Upper lobe of left lung (tissue), 6 donors: ENCODE measurements around the gene DHFR. TPM values are rescaled to one million over a fixed set of nuclear protein-coding genes. Genes with fewer than 3 reads are reported as not detected.

Experiments used
- ATAC-seq, 2 donors: fragments of 200-7000 bp; cut with Tn5 transposase; one replicate each; pipeline ENCODE4 v1.9.1; 2022; ENCODE audit warnings: mild to moderate bottlenecking in 2 of 2, moderate library complexity in 2 of 2; ENCODE audit not compliant: low FRiP score in 2 of 2
- DNase-seq, 2 donors: peaks; one replicate each; pipeline ENCODE4 v3.0.0-alpha.2; 2019 to 2020
- H3K27ac ChIP-seq, 4 donors: fragments of 200-600 bp; sonication (generic); one replicate each; pipeline ENCODE4 v1.5.1; 2016 to 2019
- H3K27me3 ChIP-seq, 4 donors: fragments of 200-600 bp; sonication (generic); one replicate each; pipeline ENCODE4 v1.5.1; 2017 to 2019
- H3K36me3 ChIP-seq, 4 donors: fragments of 200-600 bp; sonication (generic); one replicate each; pipeline ENCODE4 v1.5.1; 2016 to 2019
- H3K4me1 ChIP-seq, 4 donors: fragments of 200-600 bp; sonication (generic); one replicate each; pipeline ENCODE4 v1.5.1; 2018 to 2019
- H3K4me3 ChIP-seq, 4 donors: fragments of 200-600 bp; sonication (generic); one replicate each; pipeline ENCODE4 v1.5.1; 2017 to 2019; ENCODE audit warnings: mild to moderate bottlenecking in 2 of 4, moderate library complexity in 1 of 4
- H3K9me3 ChIP-seq, 4 donors: fragments of 200-600 bp; sonication (generic); one replicate each; pipeline ENCODE4 v1.5.1; 2018 to 2019
- CTCF ChIP-seq, 6 experiments: fragments of 450-650 bp in 4 of 6; fragments of 200-600 bp in 2 of 6; sonication (generic) in 2 of 6; IDR thresholded peaks; one replicate each; pipeline ENCODE4 v1.5.1; 2016 to 2019; ENCODE audit warnings: antibody characterized with exemption in 6 of 6
- EP300 ChIP-seq, 4 donors: sonication (generic); formaldehyde crosslinking; IDR thresholded peaks; one replicate each; pipeline ENCODE4 v1.5.1; 2017; ENCODE audit warnings: antibody characterized with exemption in 4 of 4, control low read depth in 2 of 4
- POLR2A ChIP-seq, 4 donors: fragments of 450-650 bp; IDR thresholded peaks; one replicate each; pipeline ENCODE4 v1.5.1; 2016 to 2017; ENCODE audit warnings: antibody characterized with exemption in 4 of 4, mild to moderate bottlenecking in 2 of 4
- POLR2AphosphoS5 ChIP-seq, 2 donors: sonication (generic); formaldehyde crosslinking; IDR thresholded peaks; one replicate each; pipeline ENCODE4 v1.5.1; 2017; ENCODE audit warnings: antibody characterized with exemption in 2 of 2
- WGBS, 2 donors: methylation state at CpG; one replicate each; pipeline ENCODE4 v1.1.5; 2017 to 2018; 5-methylcytosine and 5-hydroxymethylcytosine counted together
- total RNA-seq, 6 donors: library from RNA; depleted of rRNA in 4 of 6; stranded (reverse); fragments of >200 nt in 4 of 6; gene quantifications; one replicate each; pipeline versions ENCODE4 v1.1.0 to v1.2.1, GENCODE V29; 2016 to 2021
- donor health status: DM: no; HTN: no; CAD: no; lungs with moderate emphysema.
- donor health status: DM: no; HTN: yes; CAD: no; lungs with severe emphysema.

The DHFR gene
- total RNA-seq, 6 donors from 2014 or later = 7.3 to 14.1 (median 9.8) TPM

DNA sequence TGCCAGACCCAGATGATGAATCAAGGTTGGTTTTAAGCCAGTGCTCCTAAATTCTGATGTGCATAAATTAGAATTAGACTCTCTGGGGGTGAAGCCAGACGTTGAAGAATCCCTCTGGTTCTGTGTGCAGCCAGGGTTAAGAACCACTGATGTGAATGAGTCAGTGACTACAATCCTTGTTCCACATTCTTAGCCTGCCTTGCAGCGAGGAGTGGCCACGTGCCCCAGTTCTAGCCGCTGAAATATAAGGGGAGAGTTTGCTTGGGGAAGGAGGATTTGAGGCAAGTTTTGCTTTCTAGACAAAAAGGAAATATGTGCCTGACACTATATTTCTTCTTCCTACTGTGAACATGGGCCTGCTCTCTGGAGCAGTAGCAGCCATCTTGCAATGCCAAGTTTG lies 34.6 kb downstream of the DHFR start:
- no peaks in the 10 kb centered on the region for H3K36me3 ChIP-seq
- TF ChIP-seq EP300 (IDR thresholded peaks at IDR 0.05) (no peak), POLR2AphosphoS5 (IDR thresholded peaks at IDR 0.05) (no peak), POLR2A (IDR thresholded peaks at IDR 0.05) (no peak), CTCF (IDR thresholded peaks at IDR 0.05) (no peak)
- H3K27me3 ChIP-seq = no peaks in the 10 kb centered on the region
- DNase-seq (no peak), ATAC-seq (peak in 1 of 2 donors; percentile 16)
- WGBS, 2 donors = 84 to 87% methylated on average over 4 of the region's 4 CpGs
- H3K4me3 ChIP-seq = no peak overlapping the region
- H3K27ac ChIP-seq = no peak overlapping the region
- no peaks in the 10 kb centered on the region for H3K4me1 ChIP-seq
- H3K9me3 ChIP-seq = no peaks in the 10 kb centered on the region

- no peaks in the 10 kb centered on the region for H3K4me1 ChIP-seq
Observed at GRCh38 chr5:80619086-80619485, 35.7 kb downstream of the DHFR start.

DNA sequence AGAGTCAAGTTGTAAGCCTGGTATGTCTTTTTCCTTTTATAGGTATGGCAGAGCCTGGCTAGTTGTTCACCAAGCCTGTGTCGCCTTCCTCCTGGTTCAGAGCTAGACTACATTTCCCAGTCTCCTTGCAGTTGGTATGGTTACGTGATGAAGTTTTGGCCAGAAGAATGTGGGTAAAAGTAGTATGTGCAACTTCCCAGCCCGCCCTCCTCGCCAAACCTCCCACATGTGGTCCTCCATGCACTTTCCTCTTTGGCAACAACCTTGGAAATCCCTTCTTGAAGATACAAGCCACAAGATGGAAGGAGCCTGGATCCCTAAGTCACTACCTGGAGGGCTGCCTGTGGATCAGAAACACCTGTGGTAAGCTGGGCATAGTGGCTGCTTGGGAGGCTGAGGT lies 36.3 kb downstream of the DHFR start:
- DNase-seq = no peak
- Histone ChIP-seq H3K36me3 (no peaks in the 10 kb centered on the region), H3K9me3 (no peaks in the 10 kb centered on the region), H3K27ac (no peak overlapping the region), H3K27me3 (no peaks in the 10 kb centered on the region), H3K4me3 (no peak overlapping the region), H3K4me1 (no peaks in the 10 kb centered on the region)
- ATAC-seq = no peak
- TF ChIP-seq CTCF (IDR thresholded peaks at IDR 0.05) (no peak), POLR2A (IDR thresholded peaks at IDR 0.05) (no peak), POLR2AphosphoS5 (IDR thresholded peaks at IDR 0.05) (no peak), EP300 (IDR thresholded peaks at IDR 0.05) (no peak)
- 90 to 91% methylated on average over 4 of the region's 4 CpGs for WGBS, 2 donors

More at GRCh38 chr5:80619086-80619485, 35.7 kb downstream of the DHFR start:
- TF ChIP-seq CTCF (IDR thresholded peaks at IDR 0.05) (no peak), EP300 (IDR thresholded peaks at IDR 0.05) (no peak), POLR2A (IDR thresholded peaks at IDR 0.05) (no peak), POLR2AphosphoS5 (IDR thresholded peaks at IDR 0.05) (no peak)
- no peak overlapping the region for H3K4me3 ChIP-seq
- 79 to 100% methylated on average over 1 of the region's 1 CpG for WGBS, 2 donors
- no peaks in the 10 kb centered on the region for H3K27me3 ChIP-seq
- H3K27ac ChIP-seq = no peak overlapping the region
- DNase-seq (no peak), ATAC-seq (no peak)
- H3K9me3 ChIP-seq = no peaks in the 10 kb centered on the region
- no peaks in the 10 kb centered on the region for H3K36me3 ChIP-seq

DNA sequence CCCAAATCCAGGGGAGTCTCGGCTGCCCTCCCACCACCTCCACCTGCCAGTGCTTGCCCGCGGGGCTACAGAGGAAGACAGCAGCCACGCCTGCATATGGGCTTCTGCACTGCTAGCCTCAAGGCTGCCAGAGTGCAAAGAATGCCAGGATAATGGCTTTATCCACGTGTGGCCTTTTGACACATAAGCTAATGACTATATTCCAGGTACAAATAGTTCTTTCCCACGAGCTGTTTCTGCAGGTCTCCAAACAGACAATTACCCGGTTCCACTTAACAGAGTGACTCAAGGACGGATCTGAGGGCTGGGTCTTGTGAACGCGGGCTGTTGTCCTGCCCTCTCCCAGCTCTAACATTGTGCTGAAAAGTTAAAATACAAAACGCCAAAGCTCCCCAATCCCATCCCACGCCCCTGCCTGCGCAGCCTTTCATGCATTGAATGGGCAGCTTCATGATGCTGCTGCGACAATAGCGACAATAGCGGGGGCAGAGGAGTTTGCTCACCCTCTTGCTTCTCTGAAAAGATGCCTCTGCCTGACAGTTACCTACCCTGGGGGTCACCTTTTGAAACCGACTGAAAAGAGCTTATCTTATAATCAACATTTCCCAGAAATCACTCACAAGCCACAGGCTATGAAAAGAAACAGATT lies 39.4 kb downstream of the DHFR start:
- no peak for TF ChIP-seq EP300 (IDR thresholded peaks at IDR 0.05)
- no peak for TF ChIP-seq CTCF (IDR thresholded peaks at IDR 0.05)
- TF ChIP-seq POLR2A (IDR thresholded peaks at IDR 0.05) = no peak
- TF ChIP-seq POLR2AphosphoS5 (IDR thresholded peaks at IDR 0.05) = no peak
- peak in 1 of 2 donors; percentile 17 for DNase-seq
- Histone ChIP-seq H3K36me3 (no peaks in the 10 kb centered on the region), H3K27me3 (no peaks in the 10 kb centered on the region), H3K27ac (no peak overlapping the region), H3K9me3 (no peaks in the 10 kb centered on the region), H3K4me1 (no peaks in the 10 kb centered on the region), H3K4me3 (no peak overlapping the region)
- WGBS, 2 donors = 82 to 85% methylated on average over 16 to 17 of the region's 17 CpGs
- ATAC-seq = no peak

GRCh38 chr5:80609692-80610091 lies 45.1 kb downstream of the DHFR start:
- H3K36me3 ChIP-seq = no peaks in the 10 kb centered on the region
- no peak overlapping the region for H3K4me3 ChIP-seq
- ATAC-seq (no peak), DNase-seq (no peak)
- H3K9me3 ChIP-seq = no peaks in the 10 kb centered on the region
- H3K27me3 ChIP-seq = no peaks in the 10 kb centered on the region
- 79 to 86% methylated on average over 1 of the region's 1 CpG for WGBS, 2 donors
- no peaks in the 10 kb centered on the region for H3K4me1 ChIP-seq
- TF ChIP-seq POLR2AphosphoS5 (IDR thresholded peaks at IDR 0.05) = no peak
- TF ChIP-seq EP300 (IDR thresholded peaks at IDR 0.05) = no peak
- no peak for TF ChIP-seq POLR2A (IDR thresholded peaks at IDR 0.05)
- no peak for TF ChIP-seq CTCF (IDR thresholded peaks at IDR 0.05)
- no peak overlapping the region for H3K27ac ChIP-seq
